ENCODE results near the gene ANGPTL2.

The ANGPTL2 gene

DNA sequence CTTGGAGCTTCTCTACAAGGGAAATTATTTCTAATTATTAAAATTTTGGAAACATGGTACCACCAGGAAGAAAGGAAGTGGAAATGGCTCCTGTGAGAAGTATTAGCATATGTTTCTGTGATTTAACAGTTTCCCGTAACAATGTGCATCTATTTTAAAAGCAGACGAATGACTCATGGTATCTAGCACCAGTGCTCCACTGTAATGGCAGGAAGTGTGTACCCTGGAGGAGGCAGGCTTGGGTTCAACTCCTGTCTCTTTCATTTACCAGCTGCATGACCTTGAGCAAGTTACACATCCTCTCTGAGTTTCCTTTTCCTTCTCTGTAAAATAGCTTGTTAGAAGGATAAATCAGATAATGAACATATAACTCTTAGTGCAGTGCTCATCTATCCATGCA lies 41.0 kb upstream of the ANGPTL2 start:
- ATAC-seq, result peak; percentile 75
- no peak for TF ChIP-seq ESRRG (CRISPR knock-in tag; IDR thresholded peaks at IDR 0.05)
- no peak for TF ChIP-seq GLIS3 (CRISPR knock-in tag; IDR thresholded peaks at IDR 0.05)
- TF ChIP-seq SNAI2 (CRISPR knock-in tag; IDR thresholded peaks at IDR 0.05), result no peak
- TF ChIP-seq, protein P1, sequence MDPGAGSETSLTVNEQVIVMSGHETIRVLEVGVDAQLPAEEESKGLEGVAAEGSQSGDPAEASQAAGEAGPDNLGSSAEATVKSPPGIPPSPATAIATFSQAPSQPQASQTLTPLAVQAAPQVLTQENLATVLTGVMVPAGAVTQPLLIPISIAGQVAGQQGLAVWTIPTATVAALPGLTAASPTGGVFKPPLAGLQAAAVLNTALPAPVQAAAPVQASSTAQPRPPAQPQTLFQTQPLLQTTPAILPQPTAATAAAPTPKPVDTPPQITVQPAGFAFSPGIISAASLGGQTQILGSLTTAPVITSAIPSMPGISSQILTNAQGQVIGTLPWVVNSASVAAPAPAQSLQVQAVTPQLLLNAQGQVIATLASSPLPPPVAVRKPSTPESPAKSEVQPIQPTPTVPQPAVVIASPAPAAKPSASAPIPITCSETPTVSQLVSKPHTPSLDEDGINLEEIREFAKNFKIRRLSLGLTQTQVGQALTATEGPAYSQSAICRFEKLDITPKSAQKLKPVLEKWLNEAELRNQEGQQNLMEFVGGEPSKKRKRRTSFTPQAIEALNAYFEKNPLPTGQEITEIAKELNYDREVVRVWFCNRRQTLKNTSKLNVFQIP (CRISPR knock-in tag; IDR thresholded peaks at IDR 0.05; ENCODE audit: borderline replicate concordance, low read depth), result no peak
- TF ChIP-seq ZNF565 (CRISPR knock-in tag; conservative IDR thresholded peaks at IDR 0.05; ENCODE audit: low read depth), result no peak
- no peak for TF ChIP-seq ZFP30 (CRISPR knock-in tag; IDR thresholded peaks at IDR 0.05)
- TF ChIP-seq TCF4 (CRISPR knock-in tag; IDR thresholded peaks at IDR 0.05; ENCODE audit: borderline replicate concordance), result no peak
- TF ChIP-seq, protein P2, sequence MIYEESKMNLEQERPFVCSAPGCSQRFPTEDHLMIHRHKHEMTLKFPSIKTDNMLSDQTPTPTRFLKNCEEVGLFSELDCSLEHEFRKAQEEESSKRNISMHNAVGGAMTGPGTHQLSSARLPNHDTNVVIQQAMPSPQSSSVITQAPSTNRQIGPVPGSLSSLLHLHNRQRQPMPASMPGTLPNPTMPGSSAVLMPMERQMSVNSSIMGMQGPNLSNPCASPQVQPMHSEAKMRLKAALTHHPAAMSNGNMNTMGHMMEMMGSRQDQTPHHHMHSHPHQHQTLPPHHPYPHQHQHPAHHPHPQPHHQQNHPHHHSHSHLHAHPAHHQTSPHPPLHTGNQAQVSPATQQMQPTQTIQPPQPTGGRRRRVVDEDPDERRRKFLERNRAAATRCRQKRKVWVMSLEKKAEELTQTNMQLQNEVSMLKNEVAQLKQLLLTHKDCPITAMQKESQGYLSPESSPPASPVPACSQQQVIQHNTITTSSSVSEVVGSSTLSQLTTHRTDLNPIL (CRISPR knock-in tag; IDR thresholded peaks at IDR 0.05; ENCODE audit: low read depth), result no peak
- no peak for TF ChIP-seq ZNF70 (CRISPR knock-in tag; IDR thresholded peaks at IDR 0.05)
- no peak for TF ChIP-seq ZC3H10 (CRISPR knock-in tag; IDR thresholded peaks at IDR 0.05)
- no peak for TF ChIP-seq OSR1 (CRISPR knock-in tag; IDR thresholded peaks at IDR 0.05)
- TF ChIP-seq PPARA (CRISPR knock-in tag; IDR thresholded peaks at IDR 0.05; ENCODE audit: borderline replicate concordance), result no peak
- no peak for TF ChIP-seq RARB (CRISPR knock-in tag; IDR thresholded peaks at IDR 0.05)
- TF ChIP-seq TOX (CRISPR knock-in tag; IDR thresholded peaks at IDR 0.05; ENCODE audit: borderline replicate concordance), result no peak
- TF ChIP-seq, protein P3, sequence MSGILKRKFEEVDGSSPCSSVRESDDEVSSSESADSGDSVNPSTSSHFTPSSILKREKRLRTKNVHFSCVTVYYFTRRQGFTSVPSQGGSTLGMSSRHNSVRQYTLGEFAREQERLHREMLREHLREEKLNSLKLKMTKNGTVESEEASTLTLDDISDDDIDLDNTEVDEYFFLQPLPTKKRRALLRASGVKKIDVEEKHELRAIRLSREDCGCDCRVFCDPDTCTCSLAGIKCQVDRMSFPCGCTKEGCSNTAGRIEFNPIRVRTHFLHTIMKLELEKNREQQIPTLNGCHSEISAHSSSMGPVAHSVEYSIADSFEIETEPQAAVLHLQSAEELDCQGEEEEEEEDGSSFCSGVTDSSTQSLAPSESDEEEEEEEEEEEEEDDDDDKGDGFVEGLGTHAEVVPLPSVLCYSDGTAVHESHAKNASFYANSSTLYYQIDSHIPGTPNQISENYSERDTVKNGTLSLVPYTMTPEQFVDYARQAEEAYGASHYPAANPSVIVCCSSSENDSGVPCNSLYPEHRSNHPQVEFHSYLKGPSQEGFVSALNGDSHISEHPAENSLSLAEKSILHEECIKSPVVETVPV (CRISPR knock-in tag; IDR thresholded peaks at IDR 0.05), result no peak

DNA sequence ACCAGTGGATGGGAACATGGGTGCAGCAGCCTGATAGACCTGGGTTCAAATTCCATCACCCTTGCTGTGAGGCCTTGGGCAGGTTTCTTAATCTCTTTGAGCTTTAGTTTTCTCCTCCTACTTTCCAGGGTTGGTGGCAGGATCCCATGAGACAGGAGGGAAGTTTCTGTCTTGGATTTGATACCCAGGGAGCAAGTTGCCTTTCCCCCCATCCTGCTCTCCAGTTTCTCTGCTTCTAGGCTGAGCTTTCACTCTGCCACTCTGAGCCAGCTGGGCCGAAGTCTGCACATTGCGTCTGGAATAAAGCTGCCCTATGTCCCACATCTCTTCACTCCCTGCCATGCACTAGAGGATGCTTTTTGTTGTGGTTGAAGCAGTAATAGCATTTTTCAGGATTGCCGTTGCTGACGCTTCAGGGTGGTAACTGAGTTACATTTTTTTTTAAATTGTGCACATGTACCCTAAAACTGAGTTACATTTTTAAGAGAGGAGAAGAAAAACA lies 40.5 kb upstream of the ANGPTL2 start:
- TF ChIP-seq TCF4 (CRISPR knock-in tag; IDR thresholded peaks at IDR 0.05; ENCODE audit: borderline replicate concordance) (no peak), ZNF70 (CRISPR knock-in tag; IDR thresholded peaks at IDR 0.05) (no peak)
- no peak; the same call in 2 of the 3 replicates for ATAC-seq

DNA sequence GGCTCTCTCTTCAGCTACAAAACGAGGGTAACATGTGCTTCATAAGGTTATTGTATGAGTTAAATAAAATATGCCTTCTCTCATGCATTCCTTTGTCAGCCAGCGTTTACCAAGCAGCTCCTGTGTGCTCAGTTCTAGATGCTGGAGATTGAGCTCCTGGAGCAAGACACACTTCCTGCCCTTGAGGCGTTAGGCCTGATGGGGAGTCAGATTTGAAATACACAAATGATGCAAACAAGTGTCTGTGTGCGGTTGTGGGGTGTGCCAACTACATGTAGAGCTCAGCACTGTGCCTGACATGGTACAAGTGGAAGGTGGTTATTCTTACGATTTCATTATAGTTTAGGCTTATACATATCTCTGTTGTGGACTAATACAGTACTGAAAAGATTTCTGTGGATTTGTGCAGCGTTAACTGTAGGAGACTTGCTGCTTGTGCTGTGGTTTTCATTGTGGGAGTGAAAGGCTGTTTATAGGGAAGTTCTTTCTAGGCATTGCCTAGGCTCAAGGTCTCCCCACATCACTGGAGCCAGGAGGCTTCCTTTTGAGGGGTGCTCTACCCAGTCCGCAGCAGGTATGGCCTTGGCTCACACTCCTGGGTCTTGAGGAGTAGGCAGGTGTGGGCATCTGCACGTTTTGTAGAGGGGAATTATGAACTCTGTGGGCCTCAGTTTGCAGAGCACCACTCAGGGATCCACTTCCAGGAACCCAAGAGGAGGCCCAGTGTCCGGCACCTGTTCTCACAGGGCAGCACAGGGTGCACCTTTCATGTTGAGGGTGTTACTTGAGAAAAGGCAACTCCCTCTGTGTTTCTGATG lies 39.8 kb upstream of the ANGPTL2 start:
- no peak for TF ChIP-seq ARNTL (CRISPR knock-in tag; IDR thresholded peaks at IDR 0.05; ENCODE audit: borderline replicate concordance, low read depth)
- TF ChIP-seq ZNF8 (CRISPR knock-in tag; IDR thresholded peaks at IDR 0.05), result no peak
- no peak for TF ChIP-seq BACH2 (CRISPR knock-in tag; IDR thresholded peaks at IDR 0.05; ENCODE audit: borderline replicate concordance)
- TF ChIP-seq, protein P4, sequence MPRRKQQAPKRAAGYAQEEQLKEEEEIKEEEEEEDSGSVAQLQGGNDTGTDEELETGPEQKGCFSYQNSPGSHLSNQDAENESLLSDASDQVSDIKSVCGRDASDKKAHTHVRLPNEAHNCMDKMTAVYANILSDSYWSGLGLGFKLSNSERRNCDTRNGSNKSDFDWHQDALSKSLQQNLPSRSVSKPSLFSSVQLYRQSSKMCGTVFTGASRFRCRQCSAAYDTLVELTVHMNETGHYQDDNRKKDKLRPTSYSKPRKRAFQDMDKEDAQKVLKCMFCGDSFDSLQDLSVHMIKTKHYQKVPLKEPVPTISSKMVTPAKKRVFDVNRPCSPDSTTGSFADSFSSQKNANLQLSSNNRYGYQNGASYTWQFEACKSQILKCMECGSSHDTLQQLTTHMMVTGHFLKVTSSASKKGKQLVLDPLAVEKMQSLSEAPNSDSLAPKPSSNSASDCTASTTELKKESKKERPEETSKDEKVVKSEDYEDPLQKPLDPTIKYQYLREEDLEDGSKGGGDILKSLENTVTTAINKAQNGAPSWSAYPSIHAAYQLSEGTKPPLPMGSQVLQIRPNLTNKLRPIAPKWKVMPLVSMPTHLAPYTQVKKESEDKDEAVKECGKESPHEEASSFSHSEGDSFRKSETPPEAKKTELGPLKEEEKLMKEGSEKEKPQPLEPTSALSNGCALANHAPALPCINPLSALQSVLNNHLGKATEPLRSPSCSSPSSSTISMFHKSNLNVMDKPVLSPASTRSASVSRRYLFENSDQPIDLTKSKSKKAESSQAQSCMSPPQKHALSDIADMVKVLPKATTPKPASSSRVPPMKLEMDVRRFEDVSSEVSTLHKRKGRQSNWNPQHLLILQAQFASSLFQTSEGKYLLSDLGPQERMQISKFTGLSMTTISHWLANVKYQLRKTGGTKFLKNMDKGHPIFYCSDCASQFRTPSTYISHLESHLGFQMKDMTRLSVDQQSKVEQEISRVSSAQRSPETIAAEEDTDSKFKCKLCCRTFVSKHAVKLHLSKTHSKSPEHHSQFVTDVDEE (CRISPR knock-in tag; IDR thresholded peaks at IDR 0.05), result no peak
- TF ChIP-seq GLIS3 (CRISPR knock-in tag; IDR thresholded peaks at IDR 0.05), result no peak
- no peak for TF ChIP-seq ZC3H10 (CRISPR knock-in tag; IDR thresholded peaks at IDR 0.05)
- TF ChIP-seq, protein P1 (CRISPR knock-in tag; IDR thresholded peaks at IDR 0.05; ENCODE audit: borderline replicate concordance, low read depth), result no peak
- TF ChIP-seq, protein P5, sequence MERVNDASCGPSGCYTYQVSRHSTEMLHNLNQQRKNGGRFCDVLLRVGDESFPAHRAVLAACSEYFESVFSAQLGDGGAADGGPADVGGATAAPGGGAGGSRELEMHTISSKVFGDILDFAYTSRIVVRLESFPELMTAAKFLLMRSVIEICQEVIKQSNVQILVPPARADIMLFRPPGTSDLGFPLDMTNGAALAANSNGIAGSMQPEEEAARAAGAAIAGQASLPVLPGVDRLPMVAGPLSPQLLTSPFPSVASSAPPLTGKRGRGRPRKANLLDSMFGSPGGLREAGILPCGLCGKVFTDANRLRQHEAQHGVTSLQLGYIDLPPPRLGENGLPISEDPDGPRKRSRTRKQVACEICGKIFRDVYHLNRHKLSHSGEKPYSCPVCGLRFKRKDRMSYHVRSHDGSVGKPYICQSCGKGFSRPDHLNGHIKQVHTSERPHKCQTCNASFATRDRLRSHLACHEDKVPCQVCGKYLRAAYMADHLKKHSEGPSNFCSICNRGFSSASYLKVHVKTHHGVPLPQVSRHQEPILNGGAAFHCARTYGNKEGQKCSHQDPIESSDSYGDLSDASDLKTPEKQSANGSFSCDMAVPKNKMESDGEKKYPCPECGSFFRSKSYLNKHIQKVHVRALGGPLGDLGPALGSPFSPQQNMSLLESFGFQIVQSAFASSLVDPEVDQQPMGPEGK (CRISPR knock-in tag; IDR thresholded peaks at IDR 0.05; ENCODE audit: borderline replicate concordance), result no peak
- TF ChIP-seq PPARA (CRISPR knock-in tag; IDR thresholded peaks at IDR 0.05; ENCODE audit: borderline replicate concordance), result no peak
- TF ChIP-seq OSR1 (CRISPR knock-in tag; IDR thresholded peaks at IDR 0.05), result no peak
- TF ChIP-seq SNAI2 (CRISPR knock-in tag; IDR thresholded peaks at IDR 0.05), result no peak
- TF ChIP-seq CSDC2 (CRISPR knock-in tag; IDR thresholded peaks at IDR 0.05), result no peak
- ATAC-seq, result no peak
